Keratinocyte (primary cell): ENCODE results near the gene EXD2. TPM values are rescaled to one million over a fixed set of nuclear protein-coding genes. Genes with fewer than 3 reads are reported as not detected.

Experiments used
- DNase-seq: peaks from one replicate; pipeline ENCODE4 v3.0.0-alpha.2; 2011; ENCODE audit warnings: low read depth, missing footprints, low spot score
- FAIRE-seq: peaks from 2 replicates; lab custom pipeline; 2011; peaks lifted over from hg19 to GRCh38; lab: Jason Lieb, UNC
- H2AFZ ChIP-seq: 2 replicates; pipeline ENCODE4 v1.6.0; 2012; ENCODE audit warnings: low read length, control low read depth, inconsistent platforms; ENCODE audit not compliant: control insufficient read depth
- H3K27ac ChIP-seq: 2 replicates; pipeline ENCODE4 v1.5.1; 2011; ENCODE audit warnings: low read length; ENCODE audit not compliant: control insufficient read depth, insufficient read depth
- H3K27me3 ChIP-seq: 3 replicates; pipeline ENCODE4 v1.6.0; 2011; ENCODE audit warnings: low read length; ENCODE audit not compliant: control insufficient read depth, insufficient read depth; ENCODE audit errors: extremely low read depth
- H3K36me3 ChIP-seq, 2 experiments: 2 replicates in 1 of 2; 3 replicates in 1 of 2; pipeline ENCODE4 v1.5.1; 2011; ENCODE audit warnings: low read length in 2 of 2, mild to moderate bottlenecking in 1 of 2; ENCODE audit not compliant: control insufficient read depth in 2 of 2, insufficient read depth in 2 of 2; ENCODE audit errors: extremely low read depth in 1 of 2
- H3K4me1 ChIP-seq: 3 replicates; pipeline ENCODE4 v1.5.1; 2011; ENCODE audit warnings: low read length; ENCODE audit not compliant: control insufficient read depth, insufficient read depth; ENCODE audit errors: extremely low read depth
- H3K4me2 ChIP-seq: 3 replicates; pipeline ENCODE4 v1.6.0; 2011; ENCODE audit warnings: low read depth, low read length; ENCODE audit not compliant: control insufficient read depth, insufficient read depth; ENCODE audit errors: extremely low read depth
- H3K4me3 ChIP-seq, 3 experiments: fragments of 200-600 bp in 1 of 3; sonication (generic) in 1 of 3; 2 replicates in 2 of 3; 3 replicates in 1 of 3; pipeline ENCODE4 v1.5.1; 2011 to 2016; ENCODE audit warnings: low read length in 3 of 3, mild to moderate bottlenecking in 3 of 3, control low read depth in 2 of 3, inconsistent platforms in 1 of 3, low read depth in 1 of 3, mixed read lengths in 1 of 3, mixed run types in 1 of 3, moderate library complexity in 1 of 3; ENCODE audit not compliant: control insufficient read depth in 2 of 3, insufficient read depth in 2 of 3; ENCODE audit errors: extremely low read depth in 1 of 3
- H3K79me2 ChIP-seq: 2 replicates; pipeline ENCODE4 v1.6.0; 2012; ENCODE audit warnings: low read length; ENCODE audit not compliant: control insufficient read depth, insufficient read depth
- H3K9ac ChIP-seq: 3 replicates; pipeline ENCODE4 v1.6.0; 2011; ENCODE audit warnings: low read length; ENCODE audit not compliant: control insufficient read depth, insufficient read depth; ENCODE audit errors: extremely low read depth
- H3K9me1 ChIP-seq: 3 replicates; pipeline ENCODE4 v1.6.0; 2011; ENCODE audit warnings: low read length; ENCODE audit not compliant: control insufficient read depth, insufficient read depth; ENCODE audit errors: extremely low read depth
- H3K9me3 ChIP-seq: 2 replicates; pipeline ENCODE4 v1.5.1; 2012; ENCODE audit warnings: low read depth, low read length; ENCODE audit not compliant: control insufficient read depth
- H4K20me1 ChIP-seq: 3 replicates; pipeline ENCODE4 v1.6.0; 2011; ENCODE audit warnings: low read length; ENCODE audit not compliant: control insufficient read depth, insufficient read depth; ENCODE audit errors: extremely low read depth
- EZH2 ChIP-seq: IDR thresholded peaks from one replicate; pipeline ENCODE4 v1.6.1; 2012; ENCODE audit warnings: inconsistent platforms, mild to moderate bottlenecking, low read length, moderate library complexity
- dilution Hi-C: fragments of 300-500 bp; cut with MboI; formaldehyde crosslinking; loops from one replicate; pipeline ENCODE4 v1.7.0; 2020; ENCODE audit warnings: low sequenced_read_pairs; ENCODE audit not compliant: extremely low pct_ligation_motif_present
- polyA plus RNA-seq, 5 experiments: library from polyadenylated mRNA; depleted of rRNA in 3 of 5; stranded (reverse) in 3 of 5; stranded (forward) in 1 of 5; unstranded in 1 of 5; fragments of >200 nt; gene quantifications; 1 replicate in 1 of 5; 2 replicates in 3 of 5; 3 replicates in 1 of 5; pipeline versions ENCODE4 v1.2.1 to v1.2.3, GENCODE V29; 2011 to 2012; ENCODE audit warnings: missing spikeins in 2 of 5, low read depth in 1 of 5, low replicate concordance in 1 of 5
- TF ChIP-seq, protein P1 (sequence below), 3 experiments: IDR thresholded peaks in 1 of 3; conservative IDR thresholded peaks in 1 of 3; optimal IDR thresholded peaks in 1 of 3; 2 replicates in 2 of 3; 3 replicates in 1 of 3; pipeline versions ENCODE3 to v1.5.1; 2011; ENCODE audit warnings: low read length in 3 of 3, mild to moderate bottlenecking in 3 of 3, moderate library complexity in 2 of 3, control low read depth in 1 of 3, inconsistent platforms in 1 of 3; ENCODE audit not compliant: insufficient read depth in 2 of 3; ENCODE audit errors: extremely low read depth in 1 of 3

The EXD2 gene
- polyA plus RNA-seq, 1 donor (not counting 4 experiments of a cell fraction or from before 2014, with no cell fraction given), result 22.7 TPM

DNA sequence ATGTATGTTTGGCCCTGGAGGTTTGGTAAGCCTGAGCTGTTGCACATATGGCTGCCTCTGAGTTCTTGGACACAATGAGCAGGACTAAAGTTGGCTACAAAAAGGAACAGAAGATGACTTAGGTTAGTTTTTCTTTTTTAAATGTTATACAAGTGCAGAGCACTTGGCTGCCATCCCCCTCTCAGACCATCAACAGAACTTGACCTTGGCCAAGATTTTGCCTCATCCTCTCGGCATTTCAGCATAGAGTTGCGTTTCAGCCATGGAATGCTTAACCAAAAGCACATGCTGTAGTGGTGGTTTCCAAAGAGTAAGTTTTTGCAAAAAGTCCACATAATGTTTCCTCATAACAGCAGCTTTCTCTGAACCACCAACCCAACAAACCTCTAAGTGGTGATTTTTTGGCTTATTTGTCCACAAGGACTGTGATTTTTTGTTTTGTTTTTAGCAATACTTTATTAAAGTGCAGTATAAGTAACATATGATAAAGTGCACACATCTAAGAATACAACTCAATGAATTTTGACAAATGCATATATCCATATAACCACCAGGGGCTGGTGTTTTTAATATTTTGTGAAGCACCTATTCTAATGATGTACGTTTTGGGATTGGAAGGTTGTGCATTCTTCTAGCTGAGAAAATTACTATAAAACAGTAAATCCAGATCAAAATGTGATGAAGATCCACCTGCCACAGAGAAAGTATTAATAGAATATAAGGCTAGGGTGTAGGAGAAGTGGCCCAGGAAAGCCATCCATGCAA is 56.6 kb downstream of the EXD2 start:
- Histone ChIP-seq H2AFZ (no peak overlapping the region), H3K36me3 (peaks cover 0 to 4% of the 10 kb centered on the region in 2 experiments), H3K79me2 (no peaks in the 10 kb centered on the region), H3K27me3 (no peaks in the 10 kb centered on the region), H3K9me1 (no peaks in the 10 kb centered on the region), H3K4me3 (no peak overlapping the region), H3K27ac (no peak overlapping the region), H3K9me3 (no peaks in the 10 kb centered on the region), H3K4me2 (no peak overlapping the region), H4K20me1 (no peaks in the 10 kb centered on the region), H3K9ac (no peak overlapping the region), H3K4me1 (no peaks in the 10 kb centered on the region)
- no peak for TF ChIP-seq EZH2
- TF ChIP-seq, protein P1, sequence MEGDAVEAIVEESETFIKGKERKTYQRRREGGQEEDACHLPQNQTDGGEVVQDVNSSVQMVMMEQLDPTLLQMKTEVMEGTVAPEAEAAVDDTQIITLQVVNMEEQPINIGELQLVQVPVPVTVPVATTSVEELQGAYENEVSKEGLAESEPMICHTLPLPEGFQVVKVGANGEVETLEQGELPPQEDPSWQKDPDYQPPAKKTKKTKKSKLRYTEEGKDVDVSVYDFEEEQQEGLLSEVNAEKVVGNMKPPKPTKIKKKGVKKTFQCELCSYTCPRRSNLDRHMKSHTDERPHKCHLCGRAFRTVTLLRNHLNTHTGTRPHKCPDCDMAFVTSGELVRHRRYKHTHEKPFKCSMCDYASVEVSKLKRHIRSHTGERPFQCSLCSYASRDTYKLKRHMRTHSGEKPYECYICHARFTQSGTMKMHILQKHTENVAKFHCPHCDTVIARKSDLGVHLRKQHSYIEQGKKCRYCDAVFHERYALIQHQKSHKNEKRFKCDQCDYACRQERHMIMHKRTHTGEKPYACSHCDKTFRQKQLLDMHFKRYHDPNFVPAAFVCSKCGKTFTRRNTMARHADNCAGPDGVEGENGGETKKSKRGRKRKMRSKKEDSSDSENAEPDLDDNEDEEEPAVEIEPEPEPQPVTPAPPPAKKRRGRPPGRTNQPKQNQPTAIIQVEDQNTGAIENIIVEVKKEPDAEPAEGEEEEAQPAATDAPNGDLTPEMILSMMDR (optimal IDR thresholded peaks at IDR 0.05 in 1 of 3, IDR thresholded peaks at IDR 0.05 in 1 of 3, conservative IDR thresholded peaks at IDR 0.05 in 1 of 3; ENCODE audit: extremely low read depth in 1 of 3, insufficient read depth in 2 of 3, low read length in 3 of 3), result peak in 1 of 3 experiments; percentile 21
- FAIRE-seq, result no peak
- dilution Hi-C loops, result no loop called here
- DNase-seq, result no peak

DNA sequence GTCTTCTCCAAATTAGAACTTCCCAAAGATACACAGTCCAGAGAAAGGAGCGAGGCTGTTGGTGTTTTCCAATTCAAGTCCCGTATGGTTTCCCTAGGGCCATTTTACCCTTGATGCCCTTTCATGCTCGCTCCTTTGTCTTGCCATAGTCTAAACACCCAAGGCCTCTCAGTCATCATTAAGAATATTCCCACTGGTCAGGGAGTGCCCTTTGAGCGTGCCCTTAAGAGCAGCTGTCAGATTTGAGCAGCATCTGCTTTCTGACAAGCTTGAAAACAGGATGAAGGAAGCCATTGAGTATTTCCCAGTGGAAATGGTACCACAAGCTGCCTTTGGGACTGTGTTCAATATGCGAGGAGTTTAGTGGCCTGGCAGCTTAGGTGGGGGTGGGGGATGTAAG is 58.3 kb downstream of the EXD2 start:
- Histone ChIP-seq H3K27ac (no peak overlapping the region), H3K36me3 (peaks cover 0 to 2% of the 10 kb centered on the region in 2 experiments), H2AFZ (no peak overlapping the region), H3K4me3 (no peak overlapping the region), H4K20me1 (no peaks in the 10 kb centered on the region), H3K9me3 (no peaks in the 10 kb centered on the region), H3K4me1 (no peaks in the 10 kb centered on the region), H3K9me1 (no peaks in the 10 kb centered on the region), H3K79me2 (no peaks in the 10 kb centered on the region), H3K27me3 (peaks cover 6% of the 10 kb centered on the region), H3K9ac (no peak overlapping the region), H3K4me2 (no peak overlapping the region)
- TF ChIP-seq, protein P1 (optimal IDR thresholded peaks at IDR 0.05 in 1 of 3, IDR thresholded peaks at IDR 0.05 in 1 of 3, conservative IDR thresholded peaks at IDR 0.05 in 1 of 3; ENCODE audit: extremely low read depth in 1 of 3, insufficient read depth in 2 of 3, low read length in 3 of 3), result no peak
- no peak for TF ChIP-seq EZH2
- dilution Hi-C loops, result no loop called here
- FAIRE-seq, result no peak
- DNase-seq, result no peak
